Stomach (tissue), 4 donors: ENCODE results near the gene KCNQ1.

Source experiments
- CTCF ChIP-seq, 7 experiments: fragments of 450-650 bp in 4 of 7; fragments of 200-600 bp in 3 of 7; sonication (generic) in 3 of 7; IDR thresholded peaks; one replicate each; pipeline ENCODE4 v1.5.1; 2016 to 2019; ENCODE audit warnings: antibody characterized with exemption in 7 of 7, control low read depth in 2 of 7, mild to moderate bottlenecking in 1 of 7
- POLR2A ChIP-seq, 4 donors: fragments of 450-650 bp; IDR thresholded peaks; one replicate each; pipeline ENCODE4 v1.6.1; 2016; ENCODE audit warnings: antibody characterized with exemption in 4 of 4, control low read depth in 2 of 4, mild to moderate bottlenecking in 1 of 4, moderate library complexity in 1 of 4

GRCh38 chr11:2708757-2709281, 264.0 kb downstream of the KCNQ1 start:
- TF ChIP-seq POLR2A (IDR thresholded peaks at IDR 0.05) (no peak), CTCF (IDR thresholded peaks at IDR 0.05) (no peak)
